Endodermal cell (in vitro differentiated cells): ENCODE data around the gene RPTOR. TPM values are rescaled to one million over a fixed set of nuclear protein-coding genes. Genes with fewer than 3 reads are reported as not detected.

Experiments used
- DNase-seq: peaks from one replicate; pipeline ENCODE4 v3.0.0-alpha.2; 2017
- H3K27ac ChIP-seq: 2 replicates; pipeline ENCODE4 v1.5.1; 2013; ENCODE audit warnings: mild to moderate bottlenecking, low read depth, low read length, moderate library complexity
- H3K27me3 ChIP-seq: 2 replicates; pipeline ENCODE4 v1.6.1; 2013; ENCODE audit warnings: mild to moderate bottlenecking, low read length, moderate library complexity; ENCODE audit not compliant: insufficient read depth, control insufficient read depth, poor library complexity, severe bottlenecking
- H3K36me3 ChIP-seq: 2 replicates; pipeline ENCODE4 v1.7.0; 2013; ENCODE audit warnings: mild to moderate bottlenecking, low read length, moderate library complexity; ENCODE audit not compliant: control insufficient read depth, insufficient read depth
- H3K4me1 ChIP-seq: one replicate; pipeline ENCODE4 v1.7.0; 2013; ENCODE audit warnings: low read length; ENCODE audit not compliant: control insufficient read depth, insufficient read depth
- H3K4me3 ChIP-seq: 2 replicates; pipeline ENCODE4 v1.5.1; 2013; ENCODE audit warnings: mild to moderate bottlenecking, low read length, moderate library complexity
- H3K9ac ChIP-seq: 2 replicates; pipeline ENCODE4 v1.6.1; 2013; ENCODE audit warnings: mild to moderate bottlenecking, low read length, moderate library complexity; ENCODE audit not compliant: poor library complexity, severe bottlenecking; ENCODE audit errors: extremely low read depth
- H3K9me3 ChIP-seq: 2 replicates; pipeline ENCODE4 v1.6.1; 2013; ENCODE audit warnings: mild to moderate bottlenecking, low read length, moderate library complexity; ENCODE audit not compliant: control insufficient read depth
- H3K27ac Mint-ChIP-seq: 2 replicates; pipeline ENCODE4 v1.8.0; 2020; ENCODE audit warnings: mixed read lengths
- H3K27me3 Mint-ChIP-seq: 2 replicates; pipeline ENCODE4 v1.8.0; 2021; ENCODE audit warnings: mild to moderate bottlenecking, mixed read lengths; ENCODE audit not compliant: insufficient read depth
- H3K36me3 Mint-ChIP-seq: 2 replicates; pipeline ENCODE4 v1.8.0; 2020; ENCODE audit warnings: low read depth, mixed read lengths
- H3K4me1 Mint-ChIP-seq: 2 replicates; pipeline ENCODE4 v1.8.0; 2020; ENCODE audit warnings: mixed read lengths
- H3K4me3 Mint-ChIP-seq: 2 replicates; pipeline ENCODE4 v1.8.0; 2020; ENCODE audit warnings: mild to moderate bottlenecking, moderate library complexity, mixed read lengths
- H3K9me3 Mint-ChIP-seq: 2 replicates; pipeline ENCODE4 v1.8.0; 2020; ENCODE audit warnings: mild to moderate bottlenecking, mixed read lengths
- CTCF ChIP-seq: fragments of 200-600 bp; sonication (generic); conservative IDR thresholded peaks from 2 replicates; pipeline ENCODE4 v1.5.0; 2021; ENCODE audit warnings: antibody characterized with exemption, mild to moderate bottlenecking
- WGBS, 2 experiments: methylation state at CpG; one replicate each; pipeline versions ENCODE4 v1.1.5 to v1.1.7; 2013; ENCODE audit warnings: missing lambda C conversion rate in 2 of 2, mixed read lengths in 1 of 2; ENCODE audit not compliant: insufficient coverage in 1 of 2, insufficient read length in 1 of 2; 5-methylcytosine and 5-hydroxymethylcytosine counted together
- total RNA-seq, 2 donors: library from RNA; stranded (reverse); fragmentation: NEBNext Ultra II Directional in 1 of 2; extraction: Animal tissue kit (Norgen Biotek cat#: 25700) in 1 of 2; gene quantifications; 2 replicates in 1 of 2; 3 replicates in 1 of 2; pipeline ENCODE4 v1.2.1, GENCODE V29; 2021

The RPTOR gene
- total RNA-seq, 2 donors from 2014 or later: 45.1 to 53.4 TPM

DNA sequence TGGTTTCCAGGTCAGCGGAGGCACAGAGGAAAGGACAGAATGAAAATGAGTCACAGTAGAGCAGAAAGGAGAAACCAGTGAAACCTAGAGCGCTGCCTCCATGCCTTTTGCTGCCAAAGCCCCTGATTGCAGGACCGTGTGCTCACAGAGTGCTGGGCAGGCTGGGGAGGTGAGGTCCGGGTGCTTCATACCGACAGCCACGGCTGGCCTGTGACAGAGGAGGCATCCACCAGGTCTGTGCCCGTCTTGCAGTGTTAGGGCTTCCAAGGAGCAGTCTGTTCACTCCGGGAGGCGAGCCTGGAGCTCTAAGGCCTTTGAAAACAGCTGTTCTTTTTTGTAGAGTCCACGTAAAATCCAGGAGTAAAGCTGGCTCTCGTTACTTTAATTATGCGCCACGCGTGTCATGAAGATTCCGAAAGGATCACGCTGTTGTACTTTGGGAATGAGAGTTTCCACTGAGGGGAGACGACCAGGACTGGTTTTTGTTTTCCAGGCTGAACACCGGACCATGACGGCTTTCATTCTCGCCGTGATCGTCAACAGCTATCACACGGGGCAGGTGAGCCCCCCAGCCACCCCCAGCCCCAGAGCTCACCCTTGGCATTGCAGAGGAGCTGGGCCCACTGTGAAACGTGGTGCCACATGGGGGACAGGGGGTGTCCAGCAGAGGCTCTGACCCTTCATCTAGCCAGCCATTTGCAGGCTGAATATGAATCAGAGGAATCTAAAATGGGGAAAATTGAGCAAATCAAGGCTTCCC, 338.5 kb downstream of the RPTOR start:
- no peak overlapping the region for H3K27ac ChIP-seq
- H3K4me1 ChIP-seq: no peaks in the 10 kb centered on the region
- TF ChIP-seq CTCF: no peak
- H3K4me3 ChIP-seq: no peak overlapping the region
- H3K9ac ChIP-seq: no peak overlapping the region
- no peaks in the 10 kb centered on the region for H3K27me3 Mint-ChIP-seq
- H3K36me3 ChIP-seq: peaks cover 24% of the 10 kb centered on the region
- WGBS, 2 experiments: 95 to 96% methylated on average over 23 to 24 of the region's 24 CpGs
- no peaks in the 10 kb centered on the region for H3K9me3 Mint-ChIP-seq
- H3K4me1 Mint-ChIP-seq: no peaks in the 10 kb centered on the region
- H3K27me3 ChIP-seq: no peaks in the 10 kb centered on the region
- H3K4me3 Mint-ChIP-seq: no peak overlapping the region
- no peaks in the 10 kb centered on the region for H3K9me3 ChIP-seq
- DNase-seq: no peak
- H3K36me3 Mint-ChIP-seq: peaks cover 40% of the 10 kb centered on the region
- H3K27ac Mint-ChIP-seq: no peak overlapping the region

DNA sequence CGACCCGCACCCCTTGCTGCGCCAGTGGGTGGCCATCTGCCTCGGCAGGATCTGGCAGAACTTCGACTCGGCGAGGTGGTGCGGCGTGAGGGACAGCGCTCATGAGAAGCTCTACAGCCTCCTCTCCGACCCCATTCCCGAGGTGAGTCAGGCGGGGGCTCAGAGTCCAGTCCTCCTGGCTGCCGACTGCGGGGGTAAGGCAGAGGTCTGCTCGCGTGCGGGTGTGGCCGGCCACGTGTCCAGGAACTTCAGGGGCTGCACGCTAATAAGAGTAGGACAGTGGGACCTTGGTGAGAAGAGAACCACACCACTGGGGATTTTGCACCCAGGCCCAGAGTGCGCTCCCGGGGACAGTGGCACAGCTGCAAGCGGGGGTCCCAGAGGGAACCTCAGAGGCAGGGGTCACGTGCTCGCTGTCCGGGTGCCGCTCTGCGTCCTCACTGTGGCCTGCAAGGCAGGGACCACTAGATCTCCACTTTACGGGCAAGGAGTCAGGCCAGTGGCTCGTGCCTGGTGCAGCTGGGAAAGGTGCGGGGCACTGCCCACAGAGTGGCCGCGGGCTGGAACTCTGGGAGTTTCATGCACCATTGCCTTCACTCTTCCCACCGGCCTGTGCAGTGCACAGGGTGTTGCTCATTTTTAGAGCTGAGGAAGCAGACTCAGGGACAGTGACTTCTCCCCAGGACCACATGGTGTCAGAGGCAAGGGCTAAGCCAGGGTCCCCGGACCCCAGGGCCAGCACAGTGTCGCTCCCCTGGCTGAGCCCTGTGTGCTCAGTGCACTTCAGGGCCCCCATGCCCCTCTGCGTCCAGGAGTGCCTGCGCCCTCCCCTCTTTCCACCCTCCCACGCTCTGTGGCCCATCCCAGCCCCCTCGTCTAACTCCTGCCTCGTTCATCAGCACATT, 339.4 kb downstream of the RPTOR start:
- H3K27me3 Mint-ChIP-seq: no peaks in the 10 kb centered on the region
- H3K9me3 Mint-ChIP-seq: no peaks in the 10 kb centered on the region
- H3K9ac ChIP-seq: no peak overlapping the region
- H3K27me3 ChIP-seq: no peaks in the 10 kb centered on the region
- H3K4me1 ChIP-seq: no peaks in the 10 kb centered on the region
- no peaks in the 10 kb centered on the region for H3K4me1 Mint-ChIP-seq
- H3K9me3 ChIP-seq: no peaks in the 10 kb centered on the region
- no peak for DNase-seq
- WGBS, 2 experiments: 96 to 97% methylated on average over 24 to 42 of the region's 42 CpGs
- no peak overlapping the region for H3K4me3 Mint-ChIP-seq
- H3K27ac Mint-ChIP-seq: peak overlapping the region; percentile 17
- no peak overlapping the region for H3K27ac ChIP-seq
- no peak overlapping the region for H3K4me3 ChIP-seq
- TF ChIP-seq CTCF: no peak
- H3K36me3 Mint-ChIP-seq: peaks cover 42% of the 10 kb centered on the region
- peaks cover 29% of the 10 kb centered on the region for H3K36me3 ChIP-seq

- Histone ChIP-seq H3K4me3 (no peak overlapping the region), H3K27ac (no peak overlapping the region), H3K36me3 (peaks cover 29% of the 10 kb centered on the region), H3K9me3 (no peaks in the 10 kb centered on the region), H3K9ac (no peak overlapping the region), H3K27me3 (no peaks in the 10 kb centered on the region), H3K4me1 (no peaks in the 10 kb centered on the region)
- Mint-ChIP-seq H3K4me3 (no peak overlapping the region), H3K36me3 (peaks cover 46% of the 10 kb centered on the region), H3K9me3 (no peaks in the 10 kb centered on the region), H3K27ac (no peak overlapping the region), H3K27me3 (no peaks in the 10 kb centered on the region), H3K4me1 (no peaks in the 10 kb centered on the region)
- 96 to 99% methylated on average over 11 to 22 of the region's 22 CpGs for WGBS, 2 experiments
- DNase-seq: no peak
- TF ChIP-seq CTCF: no peak
Measured at GRCh38 chr17:80884811-80885210, 340.2 kb downstream of the RPTOR start.
